DND-41 (cell line): ENCODE data around the gene MMP14.

Experiments
- ATAC-seq: fragments of 200-7000 bp; cut with Tn5 transposase; 3 replicates; pipeline ENCODE4 v1.9.1; 2021; ENCODE audit warnings: low read depth; ENCODE audit not compliant: insufficient read depth
- DNase-seq: peaks from one replicate; pipeline ENCODE4 v3.0.0-alpha.2; 2020
- H2AFZ ChIP-seq: 2 replicates; pipeline ENCODE4 v1.6.0; 2012; ENCODE audit warnings: low read depth, low read length
- H3K27ac ChIP-seq: 2 replicates; pipeline ENCODE4 v1.5.1; 2012; ENCODE audit warnings: low read length, inconsistent platforms
- H3K27me3 ChIP-seq: fragments of 200-600 bp; sonication (generic); 2 replicates; pipeline ENCODE4 v1.6.0; 2012; ENCODE audit warnings: low read length, mild to moderate bottlenecking, inconsistent platforms; ENCODE audit not compliant: insufficient read depth, poor library complexity
- H3K36me3 ChIP-seq: 2 replicates; pipeline ENCODE4 v1.5.1; 2012; ENCODE audit warnings: low read length, inconsistent platforms; ENCODE audit not compliant: insufficient read depth
- H3K4me1 ChIP-seq: 2 replicates; pipeline ENCODE4 v1.5.1; 2012; ENCODE audit warnings: mild to moderate bottlenecking, low read length; ENCODE audit not compliant: insufficient read depth
- H3K4me2 ChIP-seq: 2 replicates; pipeline ENCODE4 v1.6.0; 2012; ENCODE audit warnings: mild to moderate bottlenecking, moderate library complexity, low read length, inconsistent platforms; ENCODE audit not compliant: insufficient read depth
- H3K4me3 ChIP-seq, 2 experiments: fragments of 200-600 bp in 1 of 2; shearing (Covaris generic) in 1 of 2; 2 replicates each; pipeline ENCODE4 v1.5.1; 2012 to 2016; ENCODE audit warnings: inconsistent platforms in 2 of 2, low read length in 2 of 2, mild to moderate bottlenecking in 2 of 2, low read depth in 1 of 2, moderate library complexity in 1 of 2
- H3K79me2 ChIP-seq: 2 replicates; pipeline ENCODE4 v1.6.0; 2012; ENCODE audit warnings: low read length, inconsistent platforms; ENCODE audit not compliant: insufficient read depth
- H3K9ac ChIP-seq: 2 replicates; pipeline ENCODE4 v1.6.0; 2012; ENCODE audit warnings: low read depth, mild to moderate bottlenecking, inconsistent platforms, low read length, moderate library complexity
- H3K9me3 ChIP-seq: 2 replicates; pipeline ENCODE4 v1.5.1; 2012; ENCODE audit warnings: low read length, moderate library complexity, mild to moderate bottlenecking, inconsistent platforms; ENCODE audit not compliant: insufficient read depth, severe bottlenecking
- H4K20me1 ChIP-seq: 2 replicates; pipeline ENCODE4 v1.6.0; 2012; ENCODE audit warnings: low read length; ENCODE audit not compliant: insufficient read depth
- EZH2 ChIP-seq: IDR thresholded peaks from 3 replicates; pipeline ENCODE4 v1.6.1; 2012; ENCODE audit warnings: borderline replicate concordance, low read depth, mild to moderate bottlenecking, moderate library complexity, low read length, inconsistent platforms; ENCODE audit not compliant: severe bottlenecking
- TF ChIP-seq, protein P1 (sequence below): IDR thresholded peaks from 2 replicates; pipeline ENCODE4 v1.5.1; 2012; ENCODE audit warnings: borderline replicate concordance, low read length, moderate library complexity, mild to moderate bottlenecking; ENCODE audit not compliant: poor library complexity, severe bottlenecking; ENCODE audit errors: extremely low read depth

Gene MMP14

DNA sequence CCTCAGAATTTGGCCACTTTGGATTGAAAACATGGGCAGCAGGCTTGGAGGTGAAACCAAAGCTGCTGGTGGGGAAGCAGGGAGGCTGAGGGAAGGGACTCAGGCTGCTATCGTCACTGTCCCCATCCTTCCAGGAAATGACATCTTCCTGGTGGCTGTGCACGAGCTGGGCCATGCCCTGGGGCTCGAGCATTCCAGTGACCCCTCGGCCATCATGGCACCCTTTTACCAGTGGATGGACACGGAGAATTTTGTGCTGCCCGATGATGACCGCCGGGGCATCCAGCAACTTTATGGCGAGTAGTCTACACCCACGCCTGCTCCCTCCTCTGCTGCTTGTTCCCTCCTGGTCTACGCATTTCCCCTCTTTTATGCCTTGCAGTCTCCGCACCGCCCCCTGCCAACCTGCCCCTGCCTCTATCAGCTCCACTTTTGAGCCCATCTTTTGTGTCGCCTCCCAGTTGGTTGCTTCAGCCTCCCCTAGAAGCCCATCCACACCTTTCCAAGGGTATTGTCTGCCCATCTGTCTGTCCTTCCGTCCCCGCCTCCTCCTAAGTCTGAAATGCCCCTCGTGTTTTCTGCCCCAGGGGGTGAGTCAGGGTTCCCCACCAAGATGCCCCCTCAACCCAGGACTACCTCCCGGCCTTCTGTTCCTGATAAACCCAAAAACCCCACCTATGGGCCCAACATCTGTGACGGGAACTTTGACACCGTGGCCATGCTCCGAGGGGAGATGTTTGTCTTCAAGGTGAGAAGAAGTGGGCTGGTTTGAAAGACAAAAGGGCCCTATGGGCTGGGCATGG is 6.9 kb downstream of the MMP14 start:
- Histone ChIP-seq H3K27me3 (peaks cover 13% of the 10 kb centered on the region), H3K9me3 (no peaks in the 10 kb centered on the region), H3K9ac (no peak overlapping the region), H3K27ac (no peak overlapping the region), H4K20me1 (no peaks in the 10 kb centered on the region; the same call in 1 of the 2 replicates), H3K4me2 (no peak overlapping the region), H3K4me1 (no peaks in the 10 kb centered on the region), H3K4me3 (no peak overlapping the region), H2AFZ (no peak overlapping the region), H3K36me3 (no peaks in the 10 kb centered on the region), H3K79me2 (no peaks in the 10 kb centered on the region)
- ATAC-seq (no peak), DNase-seq (no peak)
- TF ChIP-seq, protein P1, sequence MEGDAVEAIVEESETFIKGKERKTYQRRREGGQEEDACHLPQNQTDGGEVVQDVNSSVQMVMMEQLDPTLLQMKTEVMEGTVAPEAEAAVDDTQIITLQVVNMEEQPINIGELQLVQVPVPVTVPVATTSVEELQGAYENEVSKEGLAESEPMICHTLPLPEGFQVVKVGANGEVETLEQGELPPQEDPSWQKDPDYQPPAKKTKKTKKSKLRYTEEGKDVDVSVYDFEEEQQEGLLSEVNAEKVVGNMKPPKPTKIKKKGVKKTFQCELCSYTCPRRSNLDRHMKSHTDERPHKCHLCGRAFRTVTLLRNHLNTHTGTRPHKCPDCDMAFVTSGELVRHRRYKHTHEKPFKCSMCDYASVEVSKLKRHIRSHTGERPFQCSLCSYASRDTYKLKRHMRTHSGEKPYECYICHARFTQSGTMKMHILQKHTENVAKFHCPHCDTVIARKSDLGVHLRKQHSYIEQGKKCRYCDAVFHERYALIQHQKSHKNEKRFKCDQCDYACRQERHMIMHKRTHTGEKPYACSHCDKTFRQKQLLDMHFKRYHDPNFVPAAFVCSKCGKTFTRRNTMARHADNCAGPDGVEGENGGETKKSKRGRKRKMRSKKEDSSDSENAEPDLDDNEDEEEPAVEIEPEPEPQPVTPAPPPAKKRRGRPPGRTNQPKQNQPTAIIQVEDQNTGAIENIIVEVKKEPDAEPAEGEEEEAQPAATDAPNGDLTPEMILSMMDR: no peak
- TF ChIP-seq EZH2: no peak

DNA sequence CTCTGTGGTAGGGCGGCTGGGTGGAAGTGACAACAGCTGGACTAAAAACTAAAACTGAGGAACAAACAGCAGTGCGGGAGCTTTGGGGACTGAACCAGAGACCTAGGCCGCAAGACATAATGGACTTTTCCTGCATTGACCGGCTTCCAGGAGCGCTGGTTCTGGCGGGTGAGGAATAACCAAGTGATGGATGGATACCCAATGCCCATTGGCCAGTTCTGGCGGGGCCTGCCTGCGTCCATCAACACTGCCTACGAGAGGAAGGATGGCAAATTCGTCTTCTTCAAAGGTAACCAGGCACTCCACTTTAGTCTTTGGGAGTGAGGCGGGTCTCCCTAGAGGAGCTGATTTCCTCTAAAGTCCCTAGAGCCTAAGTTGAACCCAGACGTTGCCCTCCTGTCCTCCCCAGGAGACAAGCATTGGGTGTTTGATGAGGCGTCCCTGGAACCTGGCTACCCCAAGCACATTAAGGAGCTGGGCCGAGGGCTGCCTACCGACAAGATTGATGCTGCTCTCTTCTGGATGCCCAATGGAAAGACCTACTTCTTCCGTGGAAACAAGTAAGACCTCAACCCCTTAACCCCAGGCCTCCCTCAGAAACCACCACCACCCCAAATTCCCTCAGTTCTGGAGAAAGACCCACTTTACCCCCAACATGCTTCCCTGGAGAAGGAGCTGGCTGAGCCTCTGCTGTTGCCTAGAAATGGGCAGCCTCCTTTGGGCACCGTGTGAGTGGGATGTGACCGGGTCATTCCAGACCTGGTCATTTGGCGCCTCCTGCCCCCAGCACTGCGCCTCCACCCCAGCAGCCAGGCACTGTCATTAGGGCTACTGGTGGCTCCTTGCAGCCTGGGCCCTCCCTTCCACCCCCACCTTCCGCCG is 8.1 kb downstream of the MMP14 start:
- Histone ChIP-seq H3K4me1 (no peaks in the 10 kb centered on the region), H3K27me3 (peaks cover 20% of the 10 kb centered on the region), H3K9me3 (no peaks in the 10 kb centered on the region), H3K4me2 (no peak overlapping the region), H3K36me3 (no peaks in the 10 kb centered on the region), H2AFZ (no peak overlapping the region), H3K27ac (no peak overlapping the region), H3K9ac (no peak overlapping the region), H3K4me3 (no peak overlapping the region), H3K79me2 (no peaks in the 10 kb centered on the region), H4K20me1 (peaks cover 3% of the 10 kb centered on the region)
- TF ChIP-seq, protein P1: no peak
- no peak for TF ChIP-seq EZH2
- DNase-seq (no peak), ATAC-seq (no peak)

GRCh38 chr14:22845103-22845394 is 8.7 kb downstream of the MMP14 start:
- Histone ChIP-seq H3K4me2 (no peak overlapping the region), H3K4me3 (no peak overlapping the region), H3K4me1 (no peaks in the 10 kb centered on the region), H3K9me3 (no peaks in the 10 kb centered on the region), H3K9ac (no peak overlapping the region), H3K27me3 (peaks cover 24% of the 10 kb centered on the region), H2AFZ (no peak overlapping the region), H3K79me2 (no peaks in the 10 kb centered on the region), H3K27ac (no peak overlapping the region), H4K20me1 (peaks cover 7% of the 10 kb centered on the region), H3K36me3 (no peaks in the 10 kb centered on the region)
- ATAC-seq (no peak), DNase-seq (no peak)
- TF ChIP-seq EZH2: no peak
- TF ChIP-seq, protein P1: no peak
